Subcutaneous adipose tissue (tissue), 4 donors: Measurements from ENCODE around the gene ZSCAN31. TPM values are rescaled to one million over a fixed set of nuclear protein-coding genes. Genes with fewer than 3 reads are reported as not detected.

ENCODE experiments used
- total RNA-seq, 4 donors: library from RNA; depleted of rRNA; stranded (reverse); fragments of >200 nt; gene quantifications; one replicate each; pipeline ENCODE4 v1.1.0, GENCODE V29; 2016
- TF ChIP-seq, protein P1 (sequence below): fragments of 450-650 bp; IDR thresholded peaks from one replicate; pipeline ENCODE4 v1.5.1; 2016; ENCODE audit warnings: low read depth, mild to moderate bottlenecking, control low read depth, antibody characterized with exemption, moderate library complexity

Gene ZSCAN31
- total RNA-seq, 4 donors from 2014 or later, result 4.1 to 9.8 (median 4.6) TPM

DNA sequence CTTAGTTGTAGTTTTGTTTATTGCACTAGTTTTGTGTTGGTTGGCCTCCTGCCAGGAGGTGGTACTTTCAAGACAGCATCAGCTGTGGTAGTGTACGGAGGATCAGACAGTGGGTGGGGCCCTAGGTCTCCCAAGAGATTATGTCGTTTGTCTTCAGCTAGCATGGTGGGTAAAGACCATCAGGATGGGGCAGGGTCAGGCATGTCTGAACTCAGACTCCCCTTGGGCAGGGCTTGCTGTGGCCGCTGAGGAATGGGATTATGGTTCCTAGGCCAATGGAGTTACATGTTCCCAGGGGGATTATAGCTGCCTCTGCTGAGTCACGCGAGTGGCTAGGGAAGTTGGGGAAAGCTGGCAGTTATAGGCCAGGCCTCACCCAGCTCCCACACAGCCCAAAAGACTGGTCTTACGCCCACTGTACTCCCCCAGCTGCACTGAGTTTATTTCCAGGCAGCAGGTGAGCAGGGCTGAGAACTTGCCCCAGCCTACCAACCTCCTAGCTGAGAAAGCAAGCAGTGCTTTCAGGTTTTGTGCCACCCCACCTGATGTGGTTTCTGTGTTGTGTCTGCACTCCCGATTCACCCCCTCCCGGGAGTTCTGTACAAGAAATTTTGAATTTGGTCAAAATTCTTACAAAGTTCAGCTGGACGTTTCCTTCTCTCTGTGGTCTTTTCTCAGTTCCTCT, 24.7 kb downstream of the ZSCAN31 start:
- TF ChIP-seq, protein P1, sequence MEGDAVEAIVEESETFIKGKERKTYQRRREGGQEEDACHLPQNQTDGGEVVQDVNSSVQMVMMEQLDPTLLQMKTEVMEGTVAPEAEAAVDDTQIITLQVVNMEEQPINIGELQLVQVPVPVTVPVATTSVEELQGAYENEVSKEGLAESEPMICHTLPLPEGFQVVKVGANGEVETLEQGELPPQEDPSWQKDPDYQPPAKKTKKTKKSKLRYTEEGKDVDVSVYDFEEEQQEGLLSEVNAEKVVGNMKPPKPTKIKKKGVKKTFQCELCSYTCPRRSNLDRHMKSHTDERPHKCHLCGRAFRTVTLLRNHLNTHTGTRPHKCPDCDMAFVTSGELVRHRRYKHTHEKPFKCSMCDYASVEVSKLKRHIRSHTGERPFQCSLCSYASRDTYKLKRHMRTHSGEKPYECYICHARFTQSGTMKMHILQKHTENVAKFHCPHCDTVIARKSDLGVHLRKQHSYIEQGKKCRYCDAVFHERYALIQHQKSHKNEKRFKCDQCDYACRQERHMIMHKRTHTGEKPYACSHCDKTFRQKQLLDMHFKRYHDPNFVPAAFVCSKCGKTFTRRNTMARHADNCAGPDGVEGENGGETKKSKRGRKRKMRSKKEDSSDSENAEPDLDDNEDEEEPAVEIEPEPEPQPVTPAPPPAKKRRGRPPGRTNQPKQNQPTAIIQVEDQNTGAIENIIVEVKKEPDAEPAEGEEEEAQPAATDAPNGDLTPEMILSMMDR, result no peak

- TF ChIP-seq, protein P1, result no peak
Measured at GRCh38 chr6:28303570-28303969, 32.4 kb downstream of the ZSCAN31 start.

DNA sequence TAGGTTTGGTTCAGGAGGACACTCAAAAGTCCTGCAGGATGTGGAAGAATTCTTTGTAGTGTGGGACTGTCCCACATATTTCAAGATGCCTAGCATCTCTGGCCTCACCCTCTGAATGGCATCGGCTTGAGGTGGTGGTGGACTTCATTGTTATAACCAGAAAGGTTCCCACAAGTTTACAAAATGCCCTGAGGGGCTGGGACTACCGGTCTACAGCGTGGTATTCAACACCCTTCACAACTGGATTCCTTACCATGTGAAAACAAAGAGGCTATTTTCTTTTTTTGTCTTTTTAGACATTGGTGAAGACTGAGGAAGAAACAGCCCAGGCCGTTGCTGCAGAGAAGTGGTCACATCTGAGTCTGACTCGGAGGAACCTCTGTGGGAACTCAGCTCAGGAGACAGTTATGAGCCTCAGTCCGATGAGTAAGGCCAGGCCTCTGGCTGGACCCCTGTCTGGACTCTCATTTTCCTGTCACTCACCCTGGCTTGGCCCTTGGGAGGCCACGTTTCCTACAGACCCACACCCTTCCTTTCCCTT, 39.4 kb downstream of the ZSCAN31 start:
- TF ChIP-seq, protein P1, result no peak

DNA sequence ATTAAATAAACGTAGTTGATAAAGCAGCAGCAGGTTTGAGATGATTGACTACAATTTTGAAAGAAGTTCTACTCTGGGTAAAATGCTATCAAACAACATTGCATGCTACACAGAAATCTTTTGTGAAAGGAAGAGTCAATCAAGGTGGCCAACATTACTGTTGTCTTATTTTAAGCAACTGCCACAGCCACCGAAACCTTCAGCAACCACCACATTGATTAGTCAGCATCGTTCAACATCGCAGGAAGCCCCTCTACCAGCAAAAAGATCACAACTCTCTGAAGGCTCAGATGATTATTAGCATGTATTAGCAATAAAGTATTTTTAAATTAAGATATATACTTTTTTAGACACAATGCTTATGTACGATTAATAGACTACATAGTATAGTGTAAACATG, 40.6 kb downstream of the ZSCAN31 start:
- TF ChIP-seq, protein P1, result no peak

GRCh38 chr6:28291573-28291972, 44.4 kb downstream of the ZSCAN31 start:
- TF ChIP-seq, protein P1, result no peak

GRCh38 chr6:28282926-28283325, 53.0 kb downstream of the ZSCAN31 start:
- TF ChIP-seq, protein P1, result no peak

- TF ChIP-seq, protein P1, result no peak
Measured at GRCh38 chr6:28281288-28282064, 54.5 kb downstream of the ZSCAN31 start, which contains the start of gene PGBD1. Gene PGBD1, plus strand, starts transcription at chr6:28281572. Its CDS starts 2,242 bp downstream, at chr6:28283814.
